HG03442 (cell line): Measurements from ENCODE around the gene CRY2.
A peak's percentile ranks its signal among the peaks of the same experiment; 100 is the strongest.
"Not testable (repeated sequence)": the region's sequence is repeated elsewhere in the genome, so short reads cannot be mapped to it uniquely, and the experiment has no call there.

ENCODE experiments used
- ATAC-seq: cut with Tn5 transposase; IDR thresholded peaks from one replicate; pipeline ENCODE4 v1.9.1; 2021; ENCODE audit warnings: mild to moderate bottlenecking, moderate library complexity; ENCODE audit not compliant: unreplicated experiment

The CRY2 gene

DNA sequence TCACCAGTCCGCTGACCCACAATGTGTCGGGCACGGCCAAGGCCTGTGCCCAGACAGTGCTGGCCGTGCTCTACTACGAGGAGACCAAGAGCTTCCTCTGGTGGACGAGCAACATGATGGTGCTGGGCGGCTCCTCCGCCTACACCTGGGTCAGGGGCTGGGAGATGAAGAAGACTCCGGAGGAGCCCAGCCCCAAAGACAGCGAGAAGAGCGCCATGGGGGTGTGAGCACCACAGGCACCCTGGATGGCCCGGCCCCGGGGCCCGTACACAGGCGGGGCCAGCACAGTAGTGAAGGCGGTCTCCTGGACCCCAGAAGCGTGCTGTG is 36.2 kb upstream of the CRY2 start:
- no peak for ATAC-seq

DNA sequence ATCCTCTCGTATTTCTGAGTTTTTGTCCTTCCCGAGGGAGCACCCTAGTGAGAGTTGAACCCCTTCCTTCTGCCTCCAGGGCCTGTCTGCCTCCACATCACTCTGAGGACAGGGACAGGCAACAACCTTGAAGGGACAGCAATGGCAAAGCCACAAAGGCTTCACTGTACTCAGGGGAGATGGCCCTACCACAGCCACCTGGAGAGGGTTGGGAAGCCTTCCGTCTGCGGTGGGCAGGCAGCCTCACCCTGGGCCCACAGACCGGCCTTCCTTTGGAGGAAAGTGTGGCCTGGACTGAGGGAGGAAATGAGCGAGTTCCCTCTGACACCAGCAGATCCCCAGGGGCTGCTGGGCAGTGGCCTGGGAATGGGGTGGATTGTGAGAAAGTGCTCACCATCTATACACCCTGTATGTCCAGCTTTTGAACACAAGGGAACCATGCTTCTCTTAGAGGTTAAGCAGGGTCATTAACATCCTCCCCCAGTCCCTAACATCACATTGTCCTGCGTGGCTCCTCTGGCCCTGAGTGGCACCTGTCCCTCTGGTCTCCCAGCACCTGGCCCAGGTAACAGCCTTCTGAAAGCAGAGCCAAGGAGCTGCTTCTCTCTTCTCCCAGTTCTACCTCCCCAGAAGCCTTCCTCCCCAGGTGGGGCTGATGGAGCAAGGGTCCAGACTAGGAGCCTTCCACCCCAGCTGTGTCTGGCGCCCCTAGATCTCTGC is 35.5 kb upstream of the CRY2 start:
- ATAC-seq, result no peak

DNA sequence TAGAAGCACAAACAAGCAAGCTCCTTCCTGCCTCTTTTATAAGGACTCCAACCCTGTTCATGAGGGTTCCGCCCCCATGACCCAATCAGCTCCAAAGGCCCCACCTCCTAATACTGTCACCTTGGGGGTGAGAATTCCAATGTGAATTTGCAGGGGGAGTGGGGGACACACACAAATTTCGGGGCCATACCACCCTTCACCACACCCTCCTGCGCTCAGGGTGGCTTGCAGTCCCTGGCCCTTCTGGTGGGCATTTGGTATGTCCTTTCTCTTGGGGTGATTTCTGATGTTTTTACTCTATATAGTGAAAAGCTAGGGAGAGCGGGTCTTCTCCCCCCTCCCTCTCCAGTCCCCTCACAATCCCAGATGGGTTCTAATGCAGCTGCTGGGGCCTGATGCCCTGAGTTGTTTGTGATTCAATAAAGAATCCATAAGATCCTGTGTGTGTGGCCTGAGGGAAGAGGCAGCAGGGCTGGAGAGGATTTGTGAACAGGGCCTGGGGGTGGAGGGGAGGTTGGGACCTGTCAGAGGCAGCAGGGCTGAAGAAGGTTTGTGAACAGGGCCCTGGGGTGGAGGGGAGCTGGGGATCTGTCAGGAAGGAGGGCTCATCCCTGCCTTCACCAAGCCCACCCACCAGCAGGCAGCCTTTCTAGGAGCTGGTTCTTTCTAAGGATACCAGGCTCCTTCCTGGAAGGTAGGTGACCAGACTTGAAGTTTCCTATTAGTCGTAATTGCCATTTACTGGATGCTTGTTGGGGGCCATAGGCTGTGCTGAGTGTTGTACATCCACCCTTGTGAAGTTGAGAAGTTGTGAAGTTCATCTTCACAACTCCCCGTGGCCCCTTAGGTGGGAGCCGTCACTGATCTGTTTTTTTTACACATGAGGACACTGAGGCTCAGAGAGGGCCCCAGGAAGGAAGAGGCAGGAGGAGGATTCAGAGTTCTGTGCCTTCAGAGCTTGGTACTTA is 34.4 kb upstream of the CRY2 start:
- ATAC-seq, result no peak

DNA sequence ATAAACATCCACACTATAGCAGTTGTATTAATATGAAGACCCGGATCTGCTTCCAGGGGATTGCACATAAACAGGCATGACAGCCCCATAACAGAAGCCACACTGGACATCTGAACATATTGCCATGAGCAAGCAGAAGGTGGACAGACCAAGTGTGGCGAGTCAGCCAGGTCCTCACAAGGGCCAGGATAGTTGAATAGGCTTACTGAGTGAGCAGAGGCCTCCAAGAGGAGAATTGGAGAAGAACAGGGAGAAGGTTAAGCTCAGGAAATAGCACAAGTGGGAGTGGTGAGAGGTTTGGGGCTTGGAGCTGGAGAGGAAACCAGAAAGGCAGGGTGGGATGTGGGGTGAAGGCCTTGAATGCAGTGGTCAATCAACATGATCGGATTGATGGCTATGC is 31.5 kb upstream of the CRY2 start:
- ATAC-seq, result no peak

DNA sequence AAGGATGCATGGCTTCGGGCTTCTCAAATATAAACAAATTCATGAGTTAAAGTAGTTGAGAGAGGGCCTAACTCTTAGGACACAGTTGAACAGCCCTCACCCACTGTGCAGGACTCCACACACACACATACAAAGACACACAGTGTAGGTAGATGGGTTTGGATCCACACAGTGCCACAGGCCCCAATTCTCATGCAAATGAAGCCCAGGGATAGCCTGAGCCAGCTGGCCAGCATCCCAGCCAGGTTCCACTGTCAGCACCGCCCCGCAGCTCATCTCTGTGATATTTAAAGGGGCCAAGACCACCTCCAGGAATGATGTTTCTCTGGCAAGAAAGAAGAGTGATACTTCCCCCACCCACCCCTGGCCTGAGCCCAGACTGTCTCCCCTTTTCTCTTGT is 30.7 kb upstream of the CRY2 start:
- ATAC-seq, result no peak

DNA sequence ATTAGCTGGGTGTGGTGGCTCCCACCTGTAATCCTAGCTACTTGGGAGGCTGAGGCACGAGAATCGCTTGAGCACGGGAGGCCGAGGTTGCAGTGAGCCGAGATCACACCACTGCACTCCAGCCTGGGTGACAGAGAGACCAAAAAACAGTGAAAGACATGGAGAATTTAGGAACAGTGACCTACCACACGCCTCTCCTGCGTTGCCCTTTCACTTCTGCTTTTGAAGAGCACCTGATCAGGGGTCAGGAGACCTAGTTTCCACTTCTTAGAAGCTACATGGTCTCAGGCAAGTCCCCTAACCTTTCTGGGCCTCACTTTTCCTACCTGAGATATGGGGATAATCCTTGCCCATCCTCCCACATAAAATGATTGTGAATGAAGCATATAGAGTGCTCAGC is 30.1 kb upstream of the CRY2 start:
- ATAC-seq, result peak; percentile 76

DNA sequence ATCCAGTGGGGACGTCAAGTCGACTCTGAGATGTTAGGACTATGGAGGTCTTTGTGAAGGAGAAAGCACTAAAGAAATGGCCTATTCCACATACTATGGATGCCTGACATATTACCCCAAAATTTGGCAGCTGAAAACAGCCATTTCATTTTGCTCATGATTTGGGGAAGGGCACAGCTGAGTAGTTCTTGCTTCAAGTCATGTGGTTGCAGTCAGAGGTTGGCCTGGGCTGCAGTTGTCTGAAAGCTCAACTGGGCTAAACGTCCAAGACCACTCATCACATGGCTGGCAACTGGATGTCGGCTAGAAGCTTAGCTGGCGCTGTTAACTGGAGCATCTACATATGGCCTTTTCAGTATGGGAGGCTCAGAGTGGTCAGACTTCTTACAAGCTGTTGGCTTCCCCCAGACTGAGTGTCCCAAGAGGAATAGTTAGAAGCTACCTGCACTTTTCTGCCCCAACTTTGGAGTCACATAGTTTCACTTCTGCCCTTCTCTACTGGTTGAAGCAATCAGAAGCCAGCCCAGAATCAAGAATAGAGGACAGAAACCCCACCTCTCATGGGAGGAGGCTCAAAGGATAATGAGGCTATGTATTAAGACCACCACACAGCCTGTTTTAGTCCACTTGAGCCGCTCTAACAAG is 28.2 kb upstream of the CRY2 start:
- no peak for ATAC-seq

DNA sequence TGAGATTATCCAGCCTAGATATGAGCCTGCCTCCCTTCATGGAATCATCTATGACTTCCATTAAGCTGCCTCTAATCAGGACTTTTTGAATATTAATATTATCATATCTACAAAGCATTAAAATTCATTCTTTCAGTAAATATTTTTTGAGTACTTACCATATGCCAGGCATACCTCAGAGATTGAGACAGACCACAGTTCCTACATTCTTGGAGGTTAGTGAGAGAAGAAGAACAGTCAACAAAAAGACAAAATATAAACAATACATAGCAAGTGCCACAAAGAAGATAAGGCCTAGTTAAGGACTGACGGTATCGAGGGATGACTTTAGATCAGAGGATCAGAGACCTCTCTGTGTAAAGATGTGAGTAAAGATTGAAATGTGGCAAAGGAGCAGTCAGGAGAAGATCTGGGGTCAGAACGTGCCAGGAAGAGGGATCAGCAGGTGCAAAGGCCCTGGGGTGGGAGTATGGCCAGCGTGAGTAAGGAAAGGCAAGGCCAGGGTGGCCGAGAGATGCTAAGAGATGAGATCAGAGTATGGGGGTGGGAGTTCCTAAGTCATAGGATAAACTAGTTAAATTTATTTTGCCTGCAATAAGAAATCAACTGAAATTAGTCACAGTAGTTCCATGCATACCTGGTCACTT is 26.9 kb upstream of the CRY2 start:
- no peak for ATAC-seq

DNA sequence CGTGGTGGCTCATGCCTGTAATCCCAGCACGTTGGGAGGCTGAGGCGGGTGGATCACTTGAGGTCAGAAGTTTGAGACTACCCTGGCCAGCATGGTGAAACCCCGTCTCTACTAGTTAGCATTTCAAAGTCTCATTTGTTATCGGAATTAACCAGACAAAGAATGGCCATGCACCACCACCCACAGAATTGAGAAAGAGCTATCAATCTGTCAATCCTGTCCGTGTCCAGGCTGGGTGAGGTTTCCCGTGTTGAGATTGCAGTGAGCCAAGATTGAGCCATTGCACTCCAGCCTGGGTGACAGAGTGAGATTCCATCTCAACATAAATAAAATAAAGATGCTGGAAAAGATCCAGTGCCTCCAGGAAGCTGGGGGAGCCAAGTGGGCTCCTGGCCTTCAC is 20.8 kb upstream of the CRY2 start:
- ATAC-seq, result not testable (repeated sequence)

DNA sequence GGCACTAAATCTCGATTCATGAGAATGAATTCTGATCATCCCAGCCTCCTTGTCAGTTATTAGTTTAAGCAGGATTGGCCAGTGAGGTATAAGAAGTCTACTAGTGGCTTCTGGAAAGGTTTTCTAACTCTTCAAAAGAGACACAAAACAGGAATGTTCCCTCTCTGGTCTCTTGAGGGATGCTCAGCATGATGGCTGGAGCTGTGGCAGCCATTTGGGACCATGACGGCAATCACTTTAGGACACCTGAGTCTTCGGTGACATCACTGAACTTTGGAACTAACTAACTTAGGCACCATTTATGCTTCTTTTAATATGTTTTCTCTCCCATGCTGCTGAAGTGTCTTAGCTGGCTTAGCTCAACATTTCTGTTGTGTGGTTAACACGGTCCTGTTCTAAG is 20.2 kb upstream of the CRY2 start:
- ATAC-seq, result no peak

DNA sequence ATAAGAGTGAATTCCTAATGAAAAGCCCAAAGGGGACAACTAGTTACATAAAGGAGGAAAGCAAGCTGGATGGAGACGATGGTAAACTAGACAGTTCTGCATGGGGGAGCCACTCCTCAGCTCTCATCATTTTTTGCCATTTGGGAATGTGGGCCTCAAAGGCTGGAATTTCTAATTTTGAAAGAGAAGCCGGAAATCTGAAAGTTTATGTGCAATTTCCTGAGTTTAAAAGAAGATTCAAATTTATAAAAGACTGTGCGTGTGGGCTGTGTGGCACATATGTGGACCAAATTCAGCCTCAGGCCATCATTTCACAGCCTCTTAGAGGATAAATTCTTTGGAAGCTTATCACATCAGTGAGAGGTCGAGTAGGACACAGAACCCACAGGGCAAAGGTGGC is 18.3 kb upstream of the CRY2 start:
- no peak for ATAC-seq

DNA sequence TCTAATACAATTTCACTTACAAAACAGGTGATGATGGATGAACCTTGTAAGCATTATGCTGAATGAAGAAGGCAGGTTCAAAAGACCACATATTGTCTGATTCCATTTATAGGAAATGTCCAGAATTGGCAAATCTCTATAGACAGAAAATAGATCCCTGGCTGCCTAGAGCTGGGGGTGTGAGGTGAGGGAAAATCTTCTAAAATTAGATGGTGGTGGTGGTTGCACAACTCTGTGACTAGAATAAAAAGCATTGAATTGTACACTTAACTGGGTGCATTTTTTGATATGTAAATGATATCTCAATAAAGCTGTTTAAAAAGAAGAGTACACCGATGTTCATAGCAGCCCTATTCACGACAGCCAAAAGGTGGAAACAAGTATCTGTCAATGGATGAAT is 16.7 kb upstream of the CRY2 start:
- ATAC-seq, result no peak

DNA sequence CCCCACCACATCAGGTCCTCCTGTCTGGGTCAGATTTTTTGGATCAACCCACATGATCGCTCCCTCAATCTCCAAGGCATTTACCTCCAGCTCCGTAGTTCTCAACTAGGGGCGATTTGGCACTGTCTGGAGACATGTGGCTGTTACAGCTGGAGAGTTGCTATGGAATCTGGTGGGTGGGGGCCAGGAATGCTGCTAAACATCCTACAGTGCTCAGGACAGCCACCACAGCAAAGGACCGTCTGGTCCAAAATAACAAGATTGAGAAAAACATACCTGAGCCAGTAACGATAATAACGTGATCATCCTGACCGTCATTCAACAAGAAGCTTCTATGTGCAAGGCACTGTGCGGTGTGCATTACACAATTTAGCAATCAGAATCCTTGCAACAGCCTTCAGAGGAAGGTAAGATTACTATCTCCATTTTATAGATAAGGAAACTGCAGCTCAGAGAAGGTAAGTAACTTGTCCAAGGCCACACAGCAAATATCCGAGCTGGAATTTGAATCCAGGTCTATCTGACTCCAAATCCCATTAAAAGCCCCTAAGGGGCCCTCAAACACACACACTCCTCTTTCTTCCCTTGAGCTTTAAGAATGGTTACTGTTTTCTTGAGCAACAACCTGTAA is 14.3 kb upstream of the CRY2 start:
- no peak for ATAC-seq

DNA sequence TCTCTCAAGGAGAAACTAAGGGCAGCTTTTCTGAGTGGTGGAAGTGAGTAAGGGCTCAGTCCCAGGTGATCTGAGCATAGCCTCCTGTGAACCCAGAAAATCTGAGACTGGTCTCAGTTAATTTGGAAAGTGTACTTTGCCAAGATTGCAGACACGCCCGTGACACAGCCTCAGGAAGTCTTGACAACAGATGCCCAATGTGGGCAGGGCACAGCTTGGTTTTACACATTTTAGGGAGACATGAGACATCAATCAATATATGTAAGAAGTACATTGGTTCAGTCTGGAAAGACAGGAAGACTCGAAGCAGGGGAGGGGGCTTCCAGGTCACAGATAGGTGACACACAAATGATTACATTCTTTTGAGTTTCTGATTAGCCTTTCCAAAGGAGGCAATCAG is 13.5 kb upstream of the CRY2 start:
- no peak for ATAC-seq

DNA sequence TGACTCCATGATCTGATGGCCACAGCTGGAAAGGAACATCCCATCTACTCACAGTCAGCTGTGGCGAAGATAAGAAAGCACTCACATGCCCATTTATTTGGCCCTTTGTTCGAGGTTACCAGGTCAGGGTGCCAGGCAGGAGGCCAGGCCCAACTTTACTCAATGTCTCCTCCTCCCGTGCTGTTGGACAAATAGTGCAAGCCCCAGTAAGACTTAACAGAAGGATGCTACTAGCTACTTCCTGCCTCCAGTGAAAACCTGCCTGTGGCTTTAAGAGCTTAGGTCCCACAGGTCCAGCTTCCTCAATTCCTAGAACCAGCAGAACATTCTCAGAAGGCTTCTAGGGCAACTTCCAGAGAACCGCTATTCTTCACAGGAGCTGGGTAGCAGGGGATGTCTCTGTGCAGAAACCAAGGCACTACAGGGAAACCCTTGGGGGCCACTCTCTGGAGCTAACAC is 12.9 kb upstream of the CRY2 start:
- no peak for ATAC-seq

DNA sequence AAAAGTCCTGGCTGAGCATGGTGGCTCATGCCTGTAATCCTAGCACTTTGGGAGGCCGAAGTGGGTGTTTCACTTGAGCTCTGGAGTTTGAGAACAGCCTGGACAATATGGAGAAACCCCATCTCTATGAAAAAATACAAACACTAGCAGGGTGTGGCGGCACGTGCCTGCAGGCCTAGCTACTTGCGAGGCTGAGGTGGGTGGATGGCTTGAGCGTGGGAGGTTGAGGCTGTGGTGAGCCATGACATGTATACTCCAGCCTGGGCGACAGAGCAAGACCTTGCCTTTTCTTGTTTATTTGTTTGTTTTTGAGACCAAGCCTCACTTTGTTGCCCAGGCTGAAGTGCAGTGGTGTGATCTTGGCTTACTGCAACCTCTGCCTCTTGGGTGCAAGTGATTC is 8.1 kb upstream of the CRY2 start:
- ATAC-seq, result no peak

DNA sequence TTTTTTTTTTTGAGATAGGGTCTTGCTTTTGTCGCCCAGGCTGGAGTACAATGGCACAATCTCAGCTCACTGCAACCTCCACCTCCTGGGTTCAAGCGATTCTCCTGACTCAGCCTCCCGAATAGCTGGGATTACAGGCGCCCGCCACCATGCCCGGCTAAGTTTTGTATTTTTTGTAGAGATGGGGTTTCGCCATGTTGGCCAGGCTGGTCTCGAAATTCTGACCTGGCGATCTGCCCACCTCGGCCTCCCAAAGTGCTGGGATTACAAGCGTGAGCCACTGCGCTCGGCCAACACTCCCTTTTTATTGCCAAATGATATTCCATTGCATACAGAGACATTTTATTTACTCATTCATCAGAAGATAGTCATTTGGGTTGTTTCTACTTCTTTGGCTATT is 7.0 kb upstream of the CRY2 start:
- ATAC-seq, result not testable (repeated sequence)

DNA sequence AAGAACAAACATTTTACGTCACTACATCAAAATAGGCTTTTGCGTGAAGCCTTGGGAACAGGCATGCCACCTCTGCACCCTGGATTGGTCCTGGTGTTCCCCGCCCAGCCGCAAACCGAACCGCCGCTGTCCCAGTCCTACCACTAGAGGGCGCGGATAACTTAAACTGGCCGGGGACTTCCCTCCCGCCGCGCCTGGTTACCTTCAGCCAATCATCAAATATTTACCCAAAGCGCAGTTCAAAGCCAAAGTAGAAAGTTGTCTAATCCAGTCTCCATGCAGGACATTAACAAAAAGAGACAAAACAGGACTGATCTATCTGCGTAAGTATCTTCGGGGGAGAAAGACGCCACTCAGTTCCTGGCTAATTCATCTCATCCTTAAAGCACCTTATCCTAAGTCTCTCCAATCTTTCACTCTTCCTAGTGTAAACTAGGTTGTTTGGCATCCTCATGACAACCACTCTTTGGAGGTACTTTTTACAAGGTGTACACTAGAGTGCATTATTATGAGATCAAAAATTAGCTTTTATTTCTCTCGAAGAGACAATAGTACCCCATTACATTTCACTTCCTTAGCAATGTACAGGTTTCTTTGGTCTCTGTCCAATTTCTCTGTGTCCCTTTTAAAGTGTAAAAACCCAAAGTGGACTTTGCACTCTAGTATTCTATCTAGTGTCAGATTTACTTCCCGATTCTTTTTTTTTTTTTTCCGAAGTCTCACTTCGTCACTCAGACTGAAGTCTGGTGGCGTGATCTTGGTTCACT is 3.9 kb upstream of the CRY2 start:
- ATAC-seq, result no peak

DNA sequence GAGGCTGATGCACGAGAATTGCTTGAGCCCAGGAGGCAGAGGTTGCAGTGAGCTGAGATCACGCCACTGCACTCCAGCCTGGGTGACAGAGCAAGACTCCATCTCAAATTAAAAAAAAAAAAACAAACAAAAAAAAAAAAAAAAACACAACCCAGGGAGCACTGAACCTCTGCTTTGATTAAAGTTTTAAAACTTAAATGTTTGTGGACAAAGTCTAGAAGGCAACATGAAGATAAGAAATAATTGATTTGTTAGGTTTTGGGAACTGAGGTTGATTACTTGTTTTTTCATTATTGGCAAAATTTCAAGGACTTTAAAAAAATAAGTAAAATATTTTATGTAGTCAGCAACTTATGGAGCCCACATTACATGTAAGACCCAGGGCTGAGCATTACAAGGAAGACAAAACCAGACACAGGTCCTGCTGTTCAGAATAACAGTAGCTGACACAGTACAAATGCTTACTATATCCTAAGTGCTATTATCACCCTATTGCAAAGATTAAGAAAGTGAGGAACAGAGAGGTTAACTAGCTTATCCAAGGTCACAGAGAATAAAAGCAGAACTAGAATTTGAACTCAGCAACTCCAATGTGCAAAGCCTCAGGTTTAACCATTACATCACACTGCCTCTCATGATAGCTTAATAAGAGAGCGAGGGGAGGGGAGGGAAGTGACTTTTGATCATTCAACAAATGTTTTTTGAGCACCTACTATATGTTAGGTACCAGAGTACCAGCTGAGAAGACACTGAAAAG is 2.3 kb upstream of the CRY2 start:
- no peak for ATAC-seq
